Neural cell (in vitro differentiated cells): Measurements from ENCODE around the gene HRAS. TPM values are rescaled to one million over a fixed set of nuclear protein-coding genes. Genes with fewer than 3 reads are reported as not detected.

Source experiments
- H2AFZ ChIP-seq: fragments of 200-600, 300-800 bp; sonication (generic), shearing (Covaris generic); 2 replicates; pipeline ENCODE4 v1.6.0; 2014; ENCODE audit warnings: low read depth, mild to moderate bottlenecking, antibody characterized with exemption, low read length, moderate library complexity
- H3F3A ChIP-seq: fragments of 200-600 bp; shearing (Covaris generic); 2 replicates; pipeline ENCODE4 v1.6.1; 2016; ENCODE audit warnings: mild to moderate bottlenecking, moderate library complexity, mixed read lengths, antibody characterized with exemption, low read length; ENCODE audit not compliant: insufficient read depth, poor library complexity, severe bottlenecking
- H3K27ac ChIP-seq: fragments of 200-600, 300-800 bp; sonication (generic), shearing (Covaris generic); 2 replicates; pipeline ENCODE4 v1.5.1; 2014; ENCODE audit warnings: mild to moderate bottlenecking, low read length, moderate library complexity
- H3K27me3 ChIP-seq: fragments of 300-800, 200-600 bp; sonication (generic), shearing (Covaris generic); 2 replicates; pipeline ENCODE4 v1.6.0; 2014; ENCODE audit warnings: mild to moderate bottlenecking, low read depth, low read length, moderate library complexity; ENCODE audit not compliant: insufficient read depth
- H3K36me3 ChIP-seq: fragments of 300-800, 200-600 bp; sonication (generic), shearing (Covaris generic); 2 replicates; pipeline ENCODE4 v1.5.1; 2014; ENCODE audit warnings: mild to moderate bottlenecking, antibody characterized with exemption, low read length, moderate library complexity; ENCODE audit not compliant: insufficient read depth
- H3K4me2 ChIP-seq: fragments of 300-800, 200-600 bp; sonication (generic), shearing (Covaris generic); 2 replicates; pipeline ENCODE4 v1.6.0; 2014; ENCODE audit warnings: mild to moderate bottlenecking, low read length
- H3K4me3 ChIP-seq: fragments of 300-800, 200-600 bp; sonication (generic), shearing (Covaris generic); 2 replicates; pipeline ENCODE4 v1.5.1; 2014; ENCODE audit warnings: mild to moderate bottlenecking, low read length, moderate library complexity
- H3K79me2 ChIP-seq: fragments of 200-600 bp; shearing (Covaris generic); replicated peaks from 2 replicates; pipeline ENCODE4 v1.6.0; 2014; ENCODE audit warnings: mild to moderate bottlenecking, low read length, moderate library complexity; ENCODE audit not compliant: insufficient read depth
- H3K9ac ChIP-seq: fragments of 300-800, 200-600 bp; sonication (generic), shearing (Covaris generic); 2 replicates; pipeline ENCODE4 v1.6.1; 2016; ENCODE audit warnings: mild to moderate bottlenecking, low read length, mixed read lengths
- H3K9me2 ChIP-seq: fragments of 200-600 bp; shearing (Covaris generic); 2 replicates; pipeline ENCODE4 v1.6.1; 2016; ENCODE audit warnings: mild to moderate bottlenecking, low read length, mixed read lengths; ENCODE audit not compliant: insufficient read depth
- H3K9me3 ChIP-seq: fragments of 200-600, 300-800 bp; sonication (generic), shearing (Covaris generic); 2 replicates; pipeline ENCODE4 v1.6.1; 2016; ENCODE audit warnings: mild to moderate bottlenecking, mixed run types, low read length, moderate library complexity, mixed read lengths
- H4K20me1 ChIP-seq: fragments of 200-600 bp; shearing (Covaris generic); 2 replicates; pipeline ENCODE4 v1.6.1; 2016; ENCODE audit warnings: mild to moderate bottlenecking, mixed run types; ENCODE audit not compliant: insufficient read depth
- EP300 ChIP-seq: fragments of 450-650 bp; conservative IDR thresholded peaks from 2 replicates; pipeline ENCODE4 v1.6.1; 2014; ENCODE audit warnings: antibody characterized with exemption, mild to moderate bottlenecking, moderate library complexity; ENCODE audit not compliant: poor library complexity, severe bottlenecking
- EZH2 ChIP-seq: fragments of 200-600, 300-800 bp; shearing (Covaris generic), sonication (generic); IDR thresholded peaks from 2 replicates; pipeline ENCODE4 v1.6.1; 2014; ENCODE audit warnings: antibody characterized with exemption, low read length, borderline replicate concordance, mild to moderate bottlenecking; ENCODE audit not compliant: insufficient read depth, poor library complexity, severe bottlenecking
- MXI1 ChIP-seq: fragments of 450-650 bp; conservative IDR thresholded peaks from 2 replicates; pipeline ENCODE4 v1.6.1; 2014; ENCODE audit warnings: antibody characterized with exemption, mild to moderate bottlenecking; ENCODE audit not compliant: poor library complexity, severe bottlenecking
- POLR2AphosphoS5 ChIP-seq: IDR thresholded peaks from 2 replicates; pipeline ENCODE4 v1.6.1; 2012
- RAD21 ChIP-seq: fragments of 450-650 bp; conservative IDR thresholded peaks from 2 replicates; pipeline ENCODE4 v1.6.1; 2014; ENCODE audit warnings: antibody characterized with exemption, mild to moderate bottlenecking, moderate library complexity
- SMC3 ChIP-seq: fragments of 450-650 bp; conservative IDR thresholded peaks from 2 replicates; pipeline ENCODE4 v1.6.1; 2014; ENCODE audit warnings: antibody characterized with exemption, mild to moderate bottlenecking, moderate library complexity; ENCODE audit not compliant: poor library complexity
- polyA plus RNA-seq: library from polyadenylated mRNA; depleted of rRNA; stranded (reverse); fragments of >200 nt; gene quantifications from 2 replicates; pipeline ENCODE4 v1.2.3, GENCODE V29; 2014
- TF ChIP-seq, protein P1 (sequence below): IDR thresholded peaks from 2 replicates; pipeline ENCODE4 v1.6.1; 2012; ENCODE audit warnings: borderline replicate concordance
- TF ChIP-seq, protein P2 (sequence below): fragments of 450-650 bp; IDR thresholded peaks from 2 replicates; pipeline ENCODE4 v1.5.1; 2014; ENCODE audit warnings: antibody characterized with exemption, mild to moderate bottlenecking, moderate library complexity; ENCODE audit not compliant: poor library complexity, severe bottlenecking

The HRAS gene
- polyA plus RNA-seq, 1 donor from 2014 or later = 120 TPM

DNA sequence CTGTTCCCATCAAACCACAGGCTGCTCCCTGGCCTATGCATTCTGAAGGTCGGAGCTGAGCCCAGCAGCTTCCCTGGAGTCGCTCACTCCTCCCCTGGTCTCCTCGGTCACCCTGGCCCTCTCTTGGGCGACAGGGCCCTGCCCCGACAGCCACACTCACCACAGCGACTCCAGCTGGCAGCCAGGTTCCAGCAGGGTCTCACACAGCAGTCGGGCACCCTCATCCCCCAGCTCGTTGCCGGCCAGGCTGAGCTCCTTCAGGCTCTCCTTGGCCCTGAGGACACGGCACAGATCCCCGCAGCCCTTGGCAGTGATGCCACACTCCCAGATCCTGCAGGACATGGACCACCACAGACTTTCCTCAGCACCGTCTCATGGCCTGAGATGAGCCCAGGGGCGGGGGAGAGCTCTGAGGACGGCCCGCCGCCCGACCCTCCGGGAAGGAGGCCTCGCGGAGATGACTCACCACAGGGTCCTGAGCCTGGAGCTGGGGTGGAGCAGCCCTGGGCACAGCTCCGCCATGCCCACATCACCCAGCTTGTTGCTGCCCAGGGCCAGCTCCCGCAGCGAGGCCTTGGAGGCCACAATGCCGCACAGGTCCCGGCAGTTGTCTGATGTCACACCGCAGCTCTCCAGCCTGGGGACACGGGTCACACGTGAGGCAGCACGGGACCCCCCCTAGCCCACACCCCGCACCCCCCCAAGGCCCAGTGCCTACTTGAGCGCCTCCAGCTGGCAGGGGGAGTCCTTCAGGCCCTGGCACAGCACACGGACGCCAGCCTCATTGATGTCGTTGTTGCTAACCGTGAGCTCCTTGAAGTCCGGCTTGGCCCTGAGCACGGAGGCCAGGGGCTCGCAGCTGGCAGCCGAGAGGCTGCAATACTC, 36.8 kb downstream of the HRAS start:
- Histone ChIP-seq H4K20me1 (no peaks in the 10 kb centered on the region), H2AFZ (no peak overlapping the region), H3K27me3 (no peaks in the 10 kb centered on the region), H3K4me3 (no peak overlapping the region), H3K36me3 (peaks cover 7% of the 10 kb centered on the region), H3K4me2 (no peak overlapping the region), H3K9me3 (no peaks in the 10 kb centered on the region), H3K79me2 (no peaks in the 10 kb centered on the region), H3K9ac (no peak overlapping the region), H3K27ac (no peak overlapping the region), H3K9me2 (no peaks in the 10 kb centered on the region), H3F3A (no peaks in the 10 kb centered on the region)
- TF ChIP-seq SMC3 (no peak), EP300 (no peak), EZH2 (no peak), POLR2AphosphoS5 (no peak), MXI1 (no peak)

GRCh38 chr11:497565-498296, 37.6 kb downstream of the HRAS start:
- Histone ChIP-seq H3K27ac (no peak overlapping the region), H2AFZ (no peak overlapping the region)

More at GRCh38 chr11:497565-498296, 37.6 kb downstream of the HRAS start:
- H4K20me1 ChIP-seq = no peaks in the 10 kb centered on the region
- H3K9me3 ChIP-seq = no peaks in the 10 kb centered on the region
- no peak overlapping the region for H3K4me3 ChIP-seq
- H3F3A ChIP-seq = no peaks in the 10 kb centered on the region
- TF ChIP-seq RAD21 = no peak
- TF ChIP-seq EP300 = no peak
- no peak for TF ChIP-seq SMC3
- TF ChIP-seq, protein P1, sequence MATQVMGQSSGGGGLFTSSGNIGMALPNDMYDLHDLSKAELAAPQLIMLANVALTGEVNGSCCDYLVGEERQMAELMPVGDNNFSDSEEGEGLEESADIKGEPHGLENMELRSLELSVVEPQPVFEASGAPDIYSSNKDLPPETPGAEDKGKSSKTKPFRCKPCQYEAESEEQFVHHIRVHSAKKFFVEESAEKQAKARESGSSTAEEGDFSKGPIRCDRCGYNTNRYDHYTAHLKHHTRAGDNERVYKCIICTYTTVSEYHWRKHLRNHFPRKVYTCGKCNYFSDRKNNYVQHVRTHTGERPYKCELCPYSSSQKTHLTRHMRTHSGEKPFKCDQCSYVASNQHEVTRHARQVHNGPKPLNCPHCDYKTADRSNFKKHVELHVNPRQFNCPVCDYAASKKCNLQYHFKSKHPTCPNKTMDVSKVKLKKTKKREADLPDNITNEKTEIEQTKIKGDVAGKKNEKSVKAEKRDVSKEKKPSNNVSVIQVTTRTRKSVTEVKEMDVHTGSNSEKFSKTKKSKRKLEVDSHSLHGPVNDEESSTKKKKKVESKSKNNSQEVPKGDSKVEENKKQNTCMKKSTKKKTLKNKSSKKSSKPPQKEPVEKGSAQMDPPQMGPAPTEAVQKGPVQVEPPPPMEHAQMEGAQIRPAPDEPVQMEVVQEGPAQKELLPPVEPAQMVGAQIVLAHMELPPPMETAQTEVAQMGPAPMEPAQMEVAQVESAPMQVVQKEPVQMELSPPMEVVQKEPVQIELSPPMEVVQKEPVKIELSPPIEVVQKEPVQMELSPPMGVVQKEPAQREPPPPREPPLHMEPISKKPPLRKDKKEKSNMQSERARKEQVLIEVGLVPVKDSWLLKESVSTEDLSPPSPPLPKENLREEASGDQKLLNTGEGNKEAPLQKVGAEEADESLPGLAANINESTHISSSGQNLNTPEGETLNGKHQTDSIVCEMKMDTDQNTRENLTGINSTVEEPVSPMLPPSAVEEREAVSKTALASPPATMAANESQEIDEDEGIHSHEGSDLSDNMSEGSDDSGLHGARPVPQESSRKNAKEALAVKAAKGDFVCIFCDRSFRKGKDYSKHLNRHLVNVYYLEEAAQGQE = no peak
- TF ChIP-seq, protein P2, sequence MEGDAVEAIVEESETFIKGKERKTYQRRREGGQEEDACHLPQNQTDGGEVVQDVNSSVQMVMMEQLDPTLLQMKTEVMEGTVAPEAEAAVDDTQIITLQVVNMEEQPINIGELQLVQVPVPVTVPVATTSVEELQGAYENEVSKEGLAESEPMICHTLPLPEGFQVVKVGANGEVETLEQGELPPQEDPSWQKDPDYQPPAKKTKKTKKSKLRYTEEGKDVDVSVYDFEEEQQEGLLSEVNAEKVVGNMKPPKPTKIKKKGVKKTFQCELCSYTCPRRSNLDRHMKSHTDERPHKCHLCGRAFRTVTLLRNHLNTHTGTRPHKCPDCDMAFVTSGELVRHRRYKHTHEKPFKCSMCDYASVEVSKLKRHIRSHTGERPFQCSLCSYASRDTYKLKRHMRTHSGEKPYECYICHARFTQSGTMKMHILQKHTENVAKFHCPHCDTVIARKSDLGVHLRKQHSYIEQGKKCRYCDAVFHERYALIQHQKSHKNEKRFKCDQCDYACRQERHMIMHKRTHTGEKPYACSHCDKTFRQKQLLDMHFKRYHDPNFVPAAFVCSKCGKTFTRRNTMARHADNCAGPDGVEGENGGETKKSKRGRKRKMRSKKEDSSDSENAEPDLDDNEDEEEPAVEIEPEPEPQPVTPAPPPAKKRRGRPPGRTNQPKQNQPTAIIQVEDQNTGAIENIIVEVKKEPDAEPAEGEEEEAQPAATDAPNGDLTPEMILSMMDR = no peak
- no peaks in the 10 kb centered on the region for H3K27me3 ChIP-seq
- H3K36me3 ChIP-seq = peaks cover 7% of the 10 kb centered on the region
- H3K9ac ChIP-seq = no peak overlapping the region
- no peaks in the 10 kb centered on the region for H3K79me2 ChIP-seq
- H3K9me2 ChIP-seq = no peaks in the 10 kb centered on the region
- no peak overlapping the region for H3K4me2 ChIP-seq
